Hepatocyte (in vitro differentiated cells): ENCODE results near the gene FAM3D. TPM values are rescaled to one million over a fixed set of nuclear protein-coding genes. Genes with fewer than 3 reads are reported as not detected.

Source experiments
- DNase-seq: peaks from one replicate; pipeline ENCODE4 v3.0.0-alpha.2; 2016; ENCODE audit warnings: low spot score
- H2AFZ ChIP-seq: fragments of 200-600 bp; sonication (generic); 2 replicates; pipeline ENCODE4 v1.6.0; 2016; ENCODE audit warnings: antibody characterized with exemption, mild to moderate bottlenecking
- H3K27ac ChIP-seq: fragments of 200-600 bp; sonication (generic); 2 replicates; pipeline ENCODE4 v1.5.1; 2016; ENCODE audit warnings: mild to moderate bottlenecking
- H3K27me3 ChIP-seq: fragments of 200-600 bp; sonication (generic); 2 replicates; pipeline ENCODE4 v1.6.1; 2016
- H3K36me3 ChIP-seq: fragments of 200-600 bp; sonication (generic); replicated peaks from 2 replicates; pipeline ENCODE4 v1.5.1; 2016; ENCODE audit warnings: low read depth; ENCODE audit not compliant: insufficient read depth
- H3K4me1 ChIP-seq: fragments of 200-600 bp; sonication (generic); 2 replicates; pipeline ENCODE4 v1.5.1; 2016; ENCODE audit warnings: mild to moderate bottlenecking, moderate library complexity; ENCODE audit not compliant: insufficient read depth
- H3K4me2 ChIP-seq: fragments of 200-600 bp; sonication (generic); 2 replicates; pipeline ENCODE4 v1.6.0; 2016
- H3K4me3 ChIP-seq: fragments of 200-600 bp; sonication (generic); 2 replicates; pipeline ENCODE4 v1.5.1; 2016; ENCODE audit warnings: mild to moderate bottlenecking
- H3K79me2 ChIP-seq: fragments of 200-600 bp; sonication (generic); 2 replicates; pipeline ENCODE4 v1.6.0; 2017; ENCODE audit warnings: mild to moderate bottlenecking
- H3K9me2 ChIP-seq: fragments of 200-600 bp; sonication (generic); replicated peaks from 2 replicates; pipeline ENCODE4 v1.6.0; 2017; ENCODE audit warnings: mild to moderate bottlenecking; ENCODE audit not compliant: insufficient read depth
- H3K9me3 ChIP-seq: fragments of 200-600 bp; sonication (generic); 2 replicates; pipeline ENCODE4 v1.5.1; 2016; ENCODE audit warnings: low read depth, mild to moderate bottlenecking
- H4K20me1 ChIP-seq: fragments of 200-600 bp; sonication (generic); 2 replicates; pipeline ENCODE4 v1.6.0; 2016; ENCODE audit warnings: mild to moderate bottlenecking; ENCODE audit not compliant: insufficient read depth, poor library complexity, severe bottlenecking
- CTCF ChIP-seq: fragments of 200-600 bp; sonication (generic); IDR thresholded peaks from 2 replicates; pipeline ENCODE4 v1.5.1; 2016; ENCODE audit warnings: antibody characterized with exemption, mild to moderate bottlenecking; ENCODE audit not compliant: poor library complexity
- EZH2 ChIP-seq: fragments of 200-600 bp; sonication (generic); IDR thresholded peaks from 2 replicates; pipeline ENCODE4 v1.6.1; 2016; ENCODE audit warnings: antibody characterized with exemption, mild to moderate bottlenecking, borderline replicate concordance
- EZH2phosphoT487 ChIP-seq: fragments of 200-600 bp; sonication (generic); IDR thresholded peaks from one replicate; pipeline ENCODE4 v1.6.1; 2018; ENCODE audit warnings: antibody characterized with exemption, mild to moderate bottlenecking, low read depth, moderate library complexity; ENCODE audit not compliant: unreplicated experiment, severe bottlenecking
- WGBS: methylation state at CpG from one replicate; pipeline ENCODE4 v1.1.6; 2016; ENCODE audit warnings: low lambda C conversion rate; ENCODE audit errors: missing lambda C conversion rate; 5-methylcytosine and 5-hydroxymethylcytosine counted together
- polyA plus RNA-seq: library from polyadenylated mRNA; unstranded; fragments of >200 nt; fragmentation: Nextera tagmentation; extraction: Ambion mirVana; gene quantifications from 2 replicates; pipeline ENCODE4 v1.2.1, GENCODE V29; 2016
- total RNA-seq: library from RNA; depleted of rRNA; stranded (reverse); fragments of >200 nt; gene quantifications from 2 replicates; pipeline ENCODE4 v1.2.3, GENCODE V29; 2014

FAM3D gene
- total and polyA plus RNA-seq, 2 experiments from 2014 or later: 4.3 to 4.5 TPM

GRCh38 chr3:58691997-58692396 is 25.4 kb upstream of the FAM3D start:
- WGBS: 67% methylated on average over 1 of the region's 1 CpG
- H3K27ac ChIP-seq: no peak overlapping the region
- peaks cover 9% of the 10 kb centered on the region for H3K9me3 ChIP-seq
- no peak for DNase-seq
- H3K4me3 ChIP-seq: no peak overlapping the region
- no peak overlapping the region for H2AFZ ChIP-seq
- H3K36me3 ChIP-seq: no peaks in the 10 kb centered on the region
- no peak overlapping the region for H3K4me2 ChIP-seq
- no peaks in the 10 kb centered on the region for H3K79me2 ChIP-seq
- no peaks in the 10 kb centered on the region for H4K20me1 ChIP-seq
- no peaks in the 10 kb centered on the region for H3K4me1 ChIP-seq
- no peaks in the 10 kb centered on the region for H3K27me3 ChIP-seq
- no peak for TF ChIP-seq CTCF
- H3K9me2 ChIP-seq: no peaks in the 10 kb centered on the region

GRCh38 chr3:58690490-58690889 is 23.9 kb upstream of the FAM3D start:
- H3K27ac ChIP-seq: no peak overlapping the region
- H3K79me2 ChIP-seq: no peaks in the 10 kb centered on the region
- H2AFZ ChIP-seq: no peak overlapping the region
- H3K4me2 ChIP-seq: no peak overlapping the region
- H3K4me1 ChIP-seq: no peaks in the 10 kb centered on the region
- no peaks in the 10 kb centered on the region for H3K9me2 ChIP-seq
- H3K27me3 ChIP-seq: no peaks in the 10 kb centered on the region
- peaks cover 9% of the 10 kb centered on the region for H3K9me3 ChIP-seq
- DNase-seq: no peak
- TF ChIP-seq CTCF (no peak), EZH2 (no peak), EZH2phosphoT487 (no peak)
- H3K4me3 ChIP-seq: no peak overlapping the region
- WGBS: 83% methylated on average over 2 of the region's 2 CpGs
- H3K36me3 ChIP-seq: no peaks in the 10 kb centered on the region
- H4K20me1 ChIP-seq: no peaks in the 10 kb centered on the region

GRCh38 chr3:58688574-58688973 is 22.0 kb upstream of the FAM3D start:
- no peak for TF ChIP-seq CTCF
- TF ChIP-seq EZH2phosphoT487: no peak
- TF ChIP-seq EZH2: no peak
- no peak overlapping the region for H3K4me2 ChIP-seq
- no peaks in the 10 kb centered on the region for H4K20me1 ChIP-seq
- H3K27ac ChIP-seq: no peak overlapping the region
- H3K79me2 ChIP-seq: no peaks in the 10 kb centered on the region
- DNase-seq: peak; percentile 21
- H3K4me1 ChIP-seq: no peaks in the 10 kb centered on the region
- peaks cover 9% of the 10 kb centered on the region for H3K9me3 ChIP-seq
- H3K4me3 ChIP-seq: no peak overlapping the region
- no peaks in the 10 kb centered on the region for H3K27me3 ChIP-seq
- no peak overlapping the region for H2AFZ ChIP-seq
- H3K36me3 ChIP-seq: no peaks in the 10 kb centered on the region
- WGBS: 91% methylated on average over 4 of the region's 4 CpGs
- no peaks in the 10 kb centered on the region for H3K9me2 ChIP-seq

GRCh38 chr3:58686847-58687246 is 20.3 kb upstream of the FAM3D start:
- DNase-seq: no peak
- no peak overlapping the region for H2AFZ ChIP-seq
- no peaks in the 10 kb centered on the region for H3K4me1 ChIP-seq
- no peaks in the 10 kb centered on the region for H3K36me3 ChIP-seq
- no peak overlapping the region for H3K27ac ChIP-seq
- TF ChIP-seq EZH2phosphoT487: no peak
- TF ChIP-seq CTCF: no peak
- TF ChIP-seq EZH2: no peak
- H3K4me2 ChIP-seq: no peak overlapping the region
- no peak overlapping the region for H3K4me3 ChIP-seq
- no peaks in the 10 kb centered on the region for H3K79me2 ChIP-seq
- WGBS: 89% methylated on average over 4 of the region's 4 CpGs
- H4K20me1 ChIP-seq: no peaks in the 10 kb centered on the region
- no peaks in the 10 kb centered on the region for H3K9me2 ChIP-seq
- H3K9me3 ChIP-seq: peaks cover 4% of the 10 kb centered on the region
- H3K27me3 ChIP-seq: no peaks in the 10 kb centered on the region
